Stomach (tissue), 4 donors: Measurements from ENCODE around the gene PPIH.

Experiments used
- CTCF ChIP-seq, 7 experiments: fragments of 450-650 bp in 4 of 7; fragments of 200-600 bp in 3 of 7; sonication (generic) in 3 of 7; IDR thresholded peaks; one replicate each; pipeline ENCODE4 v1.5.1; 2016 to 2019; ENCODE audit warnings: antibody characterized with exemption in 7 of 7, control low read depth in 2 of 7, mild to moderate bottlenecking in 1 of 7
- EP300 ChIP-seq: sonication (generic); formaldehyde crosslinking; IDR thresholded peaks from one replicate; pipeline ENCODE4 v1.6.1; 2017; ENCODE audit warnings: antibody characterized with exemption
- POLR2A ChIP-seq, 4 donors: fragments of 450-650 bp; IDR thresholded peaks; one replicate each; pipeline ENCODE4 v1.6.1; 2016; ENCODE audit warnings: antibody characterized with exemption in 4 of 4, control low read depth in 2 of 4, mild to moderate bottlenecking in 1 of 4, moderate library complexity in 1 of 4

- TF ChIP-seq CTCF (IDR thresholded peaks at IDR 0.05) (no peak), EP300 (no peak), POLR2A (IDR thresholded peaks at IDR 0.05) (no peak)
Measured at GRCh38 chr1:42723511-42723910, 65.3 kb downstream of the PPIH start.
